Mesodermal cell (in vitro differentiated cells): Measurements from ENCODE around the gene AUH.
A peak's percentile ranks its signal among the peaks of the same experiment; 100 is the strongest.
"Not testable (repeated sequence)": the region's sequence is repeated elsewhere in the genome, so short reads cannot be mapped to it uniquely, and the experiment has no call there.

Source experiments
- H3K27ac ChIP-seq: 2 replicates; pipeline ENCODE4 v1.7.0; 2013; ENCODE audit warnings: mild to moderate bottlenecking, low read depth, low read length, moderate library complexity; ENCODE audit not compliant: severe bottlenecking
- H3K36me3 ChIP-seq: 2 replicates; pipeline ENCODE4 v1.7.1; 2013; ENCODE audit warnings: mild to moderate bottlenecking, low read length, moderate library complexity; ENCODE audit not compliant: control insufficient read depth, insufficient read depth
- H3K4me1 ChIP-seq: one replicate; pipeline ENCODE4 v1.7.1; 2013; ENCODE audit warnings: mild to moderate bottlenecking, low read length; ENCODE audit not compliant: insufficient read depth, control insufficient read depth, poor library complexity, severe bottlenecking
- H3K4me3 ChIP-seq: 2 replicates; pipeline ENCODE4 v1.7.0; 2013; ENCODE audit warnings: low read length, control low read depth, mild to moderate bottlenecking; ENCODE audit not compliant: insufficient read depth, poor library complexity, severe bottlenecking; ENCODE audit errors: extremely low read depth
- H3K9me3 ChIP-seq: 2 replicates; pipeline ENCODE4 v1.7.1; 2013; ENCODE audit warnings: mild to moderate bottlenecking, low read length, moderate library complexity; ENCODE audit not compliant: control insufficient read depth
- WGBS, 2 experiments: methylation state at CpG; one replicate each; pipeline ENCODE4 v1.1.5; 2013; ENCODE audit warnings: missing lambda C conversion rate in 2 of 2; ENCODE audit not compliant: insufficient coverage in 2 of 2; 5-methylcytosine and 5-hydroxymethylcytosine counted together

Gene AUH

DNA sequence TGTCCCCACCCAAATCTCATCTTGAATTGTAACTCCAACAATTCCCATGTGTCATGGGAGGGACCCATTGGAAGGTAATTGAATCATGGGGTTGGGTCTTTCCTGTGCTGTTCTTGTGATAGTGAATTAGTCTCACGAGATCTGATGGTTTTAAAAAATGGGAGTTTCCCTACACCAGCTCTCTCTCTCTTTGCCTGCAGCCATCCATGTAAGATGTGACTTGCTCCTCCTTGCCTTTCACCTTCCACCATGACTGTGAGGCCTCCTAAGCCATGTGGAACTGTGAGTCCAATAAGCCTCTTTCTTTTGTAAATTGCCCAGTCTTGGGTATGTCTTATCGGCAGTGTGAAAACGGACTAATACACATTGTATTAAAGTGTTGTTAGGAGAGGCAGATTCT lies 16.3 kb upstream of the AUH start:
- WGBS, 2 experiments, result no CpG with 5 or more reads among the region's 3 CpGs
- H3K4me3 ChIP-seq, H3K9me3 ChIP-seq, H3K4me1 ChIP-seq, H3K36me3 ChIP-seq, H3K27ac ChIP-seq: not testable (repeated sequence)

DNA sequence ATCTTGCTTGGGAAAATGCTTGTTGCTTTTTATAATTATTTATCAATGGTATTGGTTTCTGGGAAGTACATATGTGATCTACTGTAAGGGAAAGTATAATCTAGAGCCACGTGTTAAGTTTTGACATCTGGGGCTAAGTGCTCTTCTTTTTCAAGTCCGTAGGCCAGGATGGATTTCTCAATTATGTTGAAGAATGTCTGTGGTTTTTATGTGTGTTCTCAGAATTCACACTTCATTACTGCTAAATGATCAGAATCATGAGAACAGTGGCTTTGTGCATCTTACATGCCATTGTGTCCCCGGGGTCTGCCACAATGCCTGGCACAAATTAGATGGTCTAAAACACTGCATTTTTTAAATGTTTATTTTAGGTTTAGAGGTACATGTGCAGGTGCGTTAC lies 14.5 kb upstream of the AUH start:
- H3K27ac ChIP-seq, result no peak overlapping the region
- H3K4me1 ChIP-seq, result no peaks in the 10 kb centered on the region
- H3K4me3 ChIP-seq, result no peak overlapping the region
- 88 to 92% methylated on average over 2 of the region's 4 CpGs for WGBS, 2 experiments
- no peaks in the 10 kb centered on the region for H3K9me3 ChIP-seq
- H3K36me3 ChIP-seq, result no peaks in the 10 kb centered on the region

DNA sequence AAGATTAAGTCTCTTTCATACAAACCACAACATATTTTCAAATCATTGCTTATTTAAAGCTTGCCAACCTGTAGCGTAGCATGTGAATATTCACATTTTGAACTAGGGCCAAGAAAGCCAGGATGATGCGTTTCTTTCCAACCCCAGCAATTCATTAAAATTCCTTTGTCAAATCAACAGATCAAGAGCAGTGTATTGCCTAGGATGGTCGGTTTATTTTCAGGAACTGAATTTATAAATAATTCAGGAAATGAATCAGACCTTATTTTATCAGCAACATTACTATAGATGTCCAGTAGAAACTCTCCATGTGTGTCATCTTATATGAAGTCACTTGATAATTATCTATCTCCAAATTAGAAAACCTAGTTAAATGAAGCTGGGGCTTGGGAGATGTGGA lies 13.2 kb upstream of the AUH start:
- Histone ChIP-seq H3K4me1 (no peaks in the 10 kb centered on the region), H3K4me3 (no peak overlapping the region), H3K9me3 (no peaks in the 10 kb centered on the region), H3K27ac (no peak overlapping the region), H3K36me3 (no peaks in the 10 kb centered on the region)
- WGBS, 2 experiments, result 100% methylated on average over 1 to 2 of the region's 3 CpGs

DNA sequence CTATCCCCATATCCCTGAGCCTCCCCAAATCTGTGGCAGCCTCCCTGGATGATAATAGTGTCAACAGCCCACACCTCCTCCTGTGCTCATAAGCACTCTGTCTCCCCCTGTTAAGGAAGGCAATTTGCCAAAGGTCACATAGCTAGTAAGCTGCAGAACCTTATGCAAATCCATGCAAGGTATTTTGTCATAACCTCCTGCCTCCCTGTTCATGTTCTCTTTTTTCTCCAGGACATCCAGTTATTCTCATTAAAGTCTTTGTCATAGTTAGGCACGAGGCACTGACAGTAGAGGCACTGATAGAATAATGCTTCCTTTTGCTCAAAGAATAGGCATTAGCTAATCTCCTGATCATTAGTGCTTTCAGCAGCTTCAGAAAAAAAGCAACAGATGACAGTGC lies 10.2 kb upstream of the AUH start:
- Histone ChIP-seq H3K4me1 (no peaks in the 10 kb centered on the region), H3K27ac (no peak overlapping the region), H3K36me3 (no peaks in the 10 kb centered on the region), H3K4me3 (no peak overlapping the region), H3K9me3 (no peaks in the 10 kb centered on the region)
- no CpG with 5 or more reads among the region's 1 CpG for WGBS, 2 experiments

DNA sequence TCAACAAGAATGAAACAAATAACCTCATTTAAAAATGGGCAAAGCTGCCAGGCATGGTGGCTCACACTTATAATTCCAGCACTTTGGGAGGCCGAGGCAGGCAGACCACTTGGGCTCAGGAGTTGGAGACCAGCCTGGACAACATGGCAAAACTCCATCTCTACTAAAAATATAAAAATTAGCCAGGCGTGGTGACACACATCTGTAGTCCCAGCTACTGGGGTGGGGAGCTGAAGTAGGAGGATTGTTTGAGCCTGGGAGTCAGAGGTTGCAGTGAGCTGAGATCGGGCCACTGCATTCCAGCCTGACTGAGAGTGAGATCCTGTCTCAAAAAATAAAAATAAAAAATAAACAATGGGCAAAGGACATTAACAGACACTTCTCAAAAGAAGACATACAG lies 8.3 kb upstream of the AUH start:
- H3K4me1 ChIP-seq, H3K4me3 ChIP-seq, H3K27ac ChIP-seq, H3K36me3 ChIP-seq, H3K9me3 ChIP-seq: not testable (repeated sequence)
- 89 to 100% methylated on average over 1 of the region's 3 CpGs for WGBS, 2 experiments

DNA sequence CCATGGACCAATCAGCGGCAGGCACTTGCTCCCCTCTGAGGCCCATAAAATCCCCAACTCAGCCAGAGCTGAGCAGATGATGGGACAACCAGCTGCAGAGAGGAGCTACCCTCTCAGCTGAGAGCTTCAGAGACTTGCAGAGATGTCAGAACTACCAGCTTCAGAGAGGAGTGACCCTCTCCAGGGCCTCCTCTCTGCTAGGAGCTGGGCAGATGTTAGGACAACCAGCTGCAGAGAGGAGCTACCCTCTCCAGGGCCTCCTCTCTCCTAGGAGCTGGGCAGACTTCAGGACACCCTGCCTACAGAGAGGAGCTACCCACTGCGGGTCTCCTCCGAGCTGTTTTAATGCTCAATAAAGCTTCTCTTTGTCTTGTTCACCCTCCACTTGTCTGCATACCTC lies 3.0 kb upstream of the AUH start:
- no peak overlapping the region for H3K4me3 ChIP-seq
- 95 to 100% methylated on average over 3 of the region's 3 CpGs for WGBS, 2 experiments
- H3K9me3 ChIP-seq, result peaks cover 7% of the 10 kb centered on the region
- H3K4me1 ChIP-seq, result no peaks in the 10 kb centered on the region
- no peak overlapping the region for H3K27ac ChIP-seq
- H3K36me3 ChIP-seq, result no peaks in the 10 kb centered on the region

DNA sequence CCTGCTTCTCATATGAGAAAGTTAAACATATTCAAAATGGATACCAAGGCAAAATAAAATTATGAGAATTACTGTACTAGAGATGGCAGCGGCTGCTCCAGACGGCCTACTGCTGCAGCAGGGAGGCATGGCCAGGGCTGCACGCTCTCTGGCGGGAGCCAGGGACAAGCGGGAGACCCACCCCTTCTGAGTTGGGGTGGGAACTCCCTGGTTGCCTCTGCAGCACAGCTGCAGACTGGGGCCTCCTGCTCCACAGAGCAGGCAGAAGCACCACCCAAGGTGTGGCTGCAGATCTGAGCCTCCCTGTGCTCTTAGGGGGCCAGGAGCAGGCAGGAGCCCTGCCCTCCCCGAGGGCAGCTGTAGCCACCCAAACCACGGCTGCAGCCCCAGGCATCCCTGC lies 2.3 kb upstream of the AUH start:
- WGBS, 2 experiments, result 96 to 100% methylated on average over 5 to 7 of the region's 7 CpGs
- Histone ChIP-seq H3K27ac (no peak overlapping the region), H3K9me3 (peaks cover 7% of the 10 kb centered on the region), H3K36me3 (no peaks in the 10 kb centered on the region), H3K4me3 (no peak overlapping the region), H3K4me1 (no peaks in the 10 kb centered on the region)

DNA sequence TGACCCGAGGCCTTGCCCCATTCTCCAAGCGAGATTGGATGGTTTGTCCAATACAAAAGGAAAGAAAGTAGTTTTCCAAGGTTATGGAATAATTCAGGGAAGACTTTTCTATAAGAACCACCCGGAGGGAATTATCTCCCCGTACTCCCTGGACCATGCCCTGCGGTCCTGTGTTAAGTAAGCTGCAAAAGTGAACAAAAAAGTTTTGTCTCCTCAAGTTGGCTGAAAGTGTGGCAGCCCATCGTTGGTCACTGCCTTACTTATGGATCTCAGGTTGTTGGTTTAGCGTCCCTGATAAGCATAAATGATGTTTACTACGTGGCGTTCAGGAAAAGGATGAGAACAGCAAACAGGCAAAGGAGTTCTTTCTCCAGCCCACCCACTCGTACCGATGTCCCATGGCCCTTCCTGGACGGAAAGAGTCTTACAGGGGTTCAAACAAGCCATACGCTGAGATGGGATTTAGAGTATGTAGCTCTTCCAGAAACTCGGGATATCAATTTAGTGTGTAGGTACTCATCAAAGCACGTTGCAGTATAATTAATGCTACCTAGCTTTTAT lies 413 bp upstream of the AUH start:
- peaks cover 7% of the 10 kb centered on the region for H3K9me3 ChIP-seq
- H3K36me3 ChIP-seq, result no peaks in the 10 kb centered on the region
- H3K4me1 ChIP-seq, result no peaks in the 10 kb centered on the region
- H3K27ac ChIP-seq, result no peak overlapping the region
- H3K4me3 ChIP-seq, result peak overlapping the region; percentile 92
- WGBS, 2 experiments, result 70 to 83% methylated on average over 13 of the region's 15 CpGs

DNA sequence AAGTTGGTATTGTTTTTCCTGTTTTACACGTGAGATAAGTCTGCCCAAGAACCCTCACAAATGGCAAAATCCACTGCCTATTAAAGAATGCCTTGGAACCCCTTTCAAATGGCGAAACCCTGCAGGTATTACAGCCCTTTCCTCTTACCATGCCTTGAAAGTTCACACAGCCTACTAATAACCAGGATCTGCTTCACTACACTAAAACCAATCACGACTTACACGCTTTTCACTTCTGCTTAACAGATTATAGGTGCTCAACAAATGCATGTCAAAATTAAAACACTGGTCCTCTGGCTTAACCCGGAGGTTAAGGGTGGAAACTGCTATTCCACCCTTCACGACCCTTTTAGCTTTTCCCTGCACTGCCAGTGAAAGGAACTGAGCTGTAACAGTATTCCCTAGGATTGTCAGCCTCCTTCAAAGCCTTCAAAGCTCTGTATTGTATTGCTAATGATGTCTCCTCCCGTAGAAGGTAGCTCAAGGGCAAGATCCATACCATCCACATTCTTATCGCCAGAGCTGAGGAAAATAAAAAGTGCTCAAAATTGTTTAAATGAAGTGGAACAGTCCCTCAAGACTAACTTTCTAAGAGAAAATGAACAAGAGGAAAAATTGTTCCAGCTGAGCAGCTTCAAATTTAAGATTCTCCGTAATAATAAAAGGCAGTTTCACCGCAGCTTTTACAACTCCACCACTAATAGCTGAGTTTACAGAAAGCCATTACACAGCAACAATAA lies 997 bp downstream of the AUH start:
- peaks cover 7% of the 10 kb centered on the region for H3K9me3 ChIP-seq
- 16 to 31% methylated on average over 3 to 5 of the region's 10 CpGs for WGBS, 2 experiments
- peaks cover 6% of the 10 kb centered on the region for H3K36me3 ChIP-seq
- H3K4me3 ChIP-seq, result peak overlapping the region; percentile 92
- no peak overlapping the region for H3K27ac ChIP-seq
- no peaks in the 10 kb centered on the region for H3K4me1 ChIP-seq

DNA sequence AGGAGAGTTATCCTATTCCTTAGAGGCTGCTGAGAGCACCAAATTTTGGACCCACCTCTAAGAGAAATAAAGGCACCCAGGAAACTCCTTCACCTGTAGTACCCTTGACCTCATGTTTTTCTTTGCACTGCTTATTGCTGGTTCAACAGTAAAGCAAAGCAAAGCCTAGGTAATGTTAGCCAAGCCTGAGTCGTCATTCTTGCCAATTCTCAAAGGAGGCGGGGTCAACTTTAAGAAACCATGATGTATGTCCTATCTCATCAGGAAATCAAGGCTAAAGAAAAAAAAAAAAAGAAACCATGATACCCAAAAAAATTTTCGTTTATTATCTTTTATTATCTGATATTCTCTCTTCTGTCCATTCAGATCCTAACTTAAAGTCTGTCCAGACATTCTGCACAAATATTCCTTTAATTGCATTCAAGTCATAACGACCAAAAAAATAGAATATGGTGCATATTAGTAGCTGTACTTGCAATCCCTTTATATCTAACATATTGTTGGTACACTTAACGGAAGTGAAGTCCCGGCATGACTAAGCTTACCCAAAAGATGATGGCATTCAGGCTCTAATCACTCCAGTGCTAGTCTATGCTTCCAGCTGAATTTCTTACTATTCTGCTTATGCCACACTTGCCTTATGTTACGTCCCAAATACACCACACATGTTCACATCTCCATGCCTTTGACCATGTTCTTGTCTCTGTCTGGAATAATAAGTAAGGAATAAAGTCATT lies 1.8 kb downstream of the AUH start:
- WGBS, 2 experiments, result 66 to 67% methylated on average over 3 to 4 of the region's 7 CpGs
- peak overlapping the region; percentile 92 for H3K4me3 ChIP-seq
- H3K36me3 ChIP-seq, result peaks cover 13% of the 10 kb centered on the region
- H3K9me3 ChIP-seq, result peaks cover 6% of the 10 kb centered on the region
- H3K27ac ChIP-seq, result no peak overlapping the region
- H3K4me1 ChIP-seq, result no peaks in the 10 kb centered on the region

DNA sequence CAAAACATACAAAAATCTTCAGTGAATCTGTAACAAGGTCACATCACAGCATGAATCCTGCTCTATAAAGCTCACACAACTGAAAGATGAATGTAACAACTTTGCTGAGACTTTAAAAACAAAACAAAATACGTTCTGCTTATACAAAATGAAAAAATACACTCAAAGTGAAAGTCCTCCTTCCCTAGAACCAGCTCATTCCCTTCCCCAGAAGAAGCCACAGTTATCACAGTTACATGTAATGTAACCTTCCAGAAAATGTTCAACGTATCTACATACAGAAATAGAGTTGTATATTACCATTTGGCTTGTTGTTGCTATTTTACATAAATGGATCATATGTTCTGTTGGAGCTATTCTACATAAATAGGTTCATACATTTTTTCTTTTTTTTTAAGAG lies 2.6 kb downstream of the AUH start:
- Histone ChIP-seq H3K36me3 (peaks cover 15% of the 10 kb centered on the region), H3K4me3 (no peak overlapping the region)

More for the DNA sequence above, 2.6 kb downstream of the AUH start:
- no peaks in the 10 kb centered on the region for H3K9me3 ChIP-seq
- no peak overlapping the region for H3K27ac ChIP-seq
- no peaks in the 10 kb centered on the region for H3K4me1 ChIP-seq
- WGBS, 2 experiments, result 80 to 83% methylated on average over 1 of the region's 2 CpGs
